MCF 10A (cell line): ENCODE data around the gene PDPN. TPM values are rescaled to one million over a fixed set of nuclear protein-coding genes. Genes with fewer than 3 reads are reported as not detected.

Experiments used
- BruUV-seq: library from RNA; stranded (reverse); fragments of 400-500 nt; replicated peaks from 2 replicates; lab custom pipeline; 2021; lab: Mats Ljungman, UMichigan
- CTCF ChIA-PET: fragments of 300-600 bp; sonication (Branson Sonifier 250); formaldehyde crosslinking; extraction: SDS; loops from one replicate; lab custom pipeline; 2021; ENCODE audit warnings: antibody characterized with exemption, inconsistent platforms; lab: Yijun Ruan, JAX
- POLR2A ChIA-PET: fragments of 300-600, 350-650 bp; sonication (Branson Sonifier 250); formaldehyde crosslinking; extraction: SDS; loops from one replicate; lab custom pipeline; 2020; ENCODE audit warnings: antibody characterized with exemption, inconsistent platforms; lab: Yijun Ruan, JAX
- DNase-seq: peaks from one replicate; pipeline ENCODE4 v3.0.0-alpha.2; 2018; ENCODE audit not compliant: unreplicated experiment
- H3K27ac Mint-ChIP-seq: one replicate; pipeline ENCODE4 v1.8.0; 2022; ENCODE audit warnings: mild to moderate bottlenecking, low read depth, mixed read lengths; ENCODE audit not compliant: unreplicated experiment
- H3K27me3 Mint-ChIP-seq: one replicate; pipeline ENCODE4 v1.8.0; 2022; ENCODE audit warnings: mixed read lengths; ENCODE audit not compliant: insufficient read depth, unreplicated experiment
- H3K36me3 Mint-ChIP-seq: one replicate; pipeline ENCODE4 v1.8.0; 2022; ENCODE audit warnings: mild to moderate bottlenecking, moderate library complexity, mixed read lengths; ENCODE audit not compliant: insufficient read depth, unreplicated experiment
- H3K4me1 Mint-ChIP-seq: one replicate; pipeline ENCODE4 v1.8.0; 2022; ENCODE audit warnings: mixed read lengths; ENCODE audit not compliant: insufficient read depth, unreplicated experiment
- H3K4me3 Mint-ChIP-seq: one replicate; pipeline ENCODE4 v1.8.0; 2022; ENCODE audit warnings: mild to moderate bottlenecking, moderate library complexity, mixed read lengths; ENCODE audit not compliant: unreplicated experiment
- H3K9me3 Mint-ChIP-seq: one replicate; pipeline ENCODE4 v1.8.0; 2022; ENCODE audit warnings: mixed read lengths; ENCODE audit not compliant: unreplicated experiment
- intact Hi-C: fragments of 100-400 bp; cut with micrococcal nuclease; formaldehyde crosslinking; loops from 2 replicates; pipeline ENCODE4 v1.14.1; 2022
- total RNA-seq: library from RNA; stranded (reverse); gene quantifications from 2 replicates; pipeline ENCODE4 v1.2.3, GENCODE V29; 2022
- TF ChIP-seq, protein P1 (sequence below): fragments of 200-600 bp; IDR thresholded peaks from one replicate; pipeline ENCODE4 v1.8.0; 2022; ENCODE audit warnings: antibody characterized with exemption, mild to moderate bottlenecking; ENCODE audit not compliant: unreplicated experiment

The PDPN gene
- total RNA-seq, 1 experiment from 2014 or later: 35.1 TPM

DNA sequence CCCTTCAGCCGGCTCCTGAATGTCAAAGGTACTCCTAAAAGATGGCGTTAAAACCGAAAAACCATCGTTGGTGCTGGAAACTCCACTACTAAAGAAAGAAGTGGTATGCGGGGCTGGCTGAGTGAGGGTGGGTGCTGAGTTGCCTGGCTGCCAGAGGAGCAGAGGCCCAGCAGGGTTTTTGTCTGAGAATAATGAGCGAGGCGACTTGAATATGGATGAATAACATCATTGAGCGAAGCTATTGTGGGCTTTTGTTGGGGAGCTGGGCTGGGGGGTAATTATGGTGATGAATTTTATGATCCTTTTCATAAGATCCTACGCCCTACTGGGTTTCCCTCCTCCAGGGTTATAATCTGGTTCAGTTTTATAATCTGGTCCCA is 2.0 kb downstream of the PDPN start:
- H3K27ac Mint-ChIP-seq: peak overlapping the region; percentile 89
- ChIA-PET POLR2A (interaction anchor here (0.8 to 3.6 kb wide), 6 partner anchors 8 to 78 kb away, joined by 3 to 53 read pairs (median 20); no protein-coding TSS in a partner anchor), CTCF (interaction anchor here (0.6 to 0.7 kb wide), 3 partner anchors 127 to 347 kb away, joined by 3 to 5 read pairs (median 3); no protein-coding TSS in a partner anchor)
- H3K9me3 Mint-ChIP-seq: no peaks in the 10 kb centered on the region
- no TSS peak for BruUV-seq
- H3K27me3 Mint-ChIP-seq: no peaks in the 10 kb centered on the region
- TF ChIP-seq, protein P1, sequence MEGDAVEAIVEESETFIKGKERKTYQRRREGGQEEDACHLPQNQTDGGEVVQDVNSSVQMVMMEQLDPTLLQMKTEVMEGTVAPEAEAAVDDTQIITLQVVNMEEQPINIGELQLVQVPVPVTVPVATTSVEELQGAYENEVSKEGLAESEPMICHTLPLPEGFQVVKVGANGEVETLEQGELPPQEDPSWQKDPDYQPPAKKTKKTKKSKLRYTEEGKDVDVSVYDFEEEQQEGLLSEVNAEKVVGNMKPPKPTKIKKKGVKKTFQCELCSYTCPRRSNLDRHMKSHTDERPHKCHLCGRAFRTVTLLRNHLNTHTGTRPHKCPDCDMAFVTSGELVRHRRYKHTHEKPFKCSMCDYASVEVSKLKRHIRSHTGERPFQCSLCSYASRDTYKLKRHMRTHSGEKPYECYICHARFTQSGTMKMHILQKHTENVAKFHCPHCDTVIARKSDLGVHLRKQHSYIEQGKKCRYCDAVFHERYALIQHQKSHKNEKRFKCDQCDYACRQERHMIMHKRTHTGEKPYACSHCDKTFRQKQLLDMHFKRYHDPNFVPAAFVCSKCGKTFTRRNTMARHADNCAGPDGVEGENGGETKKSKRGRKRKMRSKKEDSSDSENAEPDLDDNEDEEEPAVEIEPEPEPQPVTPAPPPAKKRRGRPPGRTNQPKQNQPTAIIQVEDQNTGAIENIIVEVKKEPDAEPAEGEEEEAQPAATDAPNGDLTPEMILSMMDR: no peak
- intact Hi-C loops: no loop called here
- H3K4me1 Mint-ChIP-seq: peaks cover 27% of the 10 kb centered on the region
- DNase-seq: no peak
- H3K4me3 Mint-ChIP-seq: peak overlapping the region; percentile 85
- H3K36me3 Mint-ChIP-seq: peaks cover 22% of the 10 kb centered on the region

DNA sequence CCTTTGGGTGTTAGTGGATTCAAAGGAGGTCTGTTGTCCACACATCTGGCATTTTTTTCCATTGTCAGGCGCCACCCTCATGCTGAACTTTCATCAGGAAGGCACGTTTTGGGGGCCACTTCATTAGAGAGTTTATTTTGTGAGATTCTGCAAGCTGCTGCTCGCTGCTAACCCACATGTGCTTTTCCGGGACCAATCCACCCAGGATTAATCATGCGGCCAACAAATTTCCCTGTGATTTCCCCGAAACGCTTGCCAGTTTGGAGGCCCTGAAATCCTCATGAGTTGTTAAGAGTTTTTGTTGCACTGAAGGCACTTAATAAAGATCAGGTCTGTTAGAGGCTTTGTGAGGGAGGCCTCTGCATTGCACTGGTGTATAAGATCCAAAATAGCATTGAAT is 2.4 kb downstream of the PDPN start:
- BruUV-seq: no TSS peak
- Mint-ChIP-seq H3K9me3 (no peaks in the 10 kb centered on the region), H3K4me1 (peaks cover 30% of the 10 kb centered on the region), H3K27me3 (no peaks in the 10 kb centered on the region), H3K36me3 (peaks cover 22% of the 10 kb centered on the region), H3K27ac (peak overlapping the region; percentile 89), H3K4me3 (peak overlapping the region; percentile 85)
- intact Hi-C loops: no loop called here
- ChIA-PET CTCF (interaction anchor here (0.6 to 0.7 kb wide), 3 partner anchors 127 to 347 kb away, joined by 3 to 5 read pairs (median 3); no protein-coding TSS in a partner anchor), POLR2A (interaction anchor here (0.8 to 3.6 kb wide), 6 partner anchors 8 to 77 kb away, joined by 3 to 53 read pairs (median 20); no protein-coding TSS in a partner anchor)
- TF ChIP-seq, protein P1: no peak
- no peak for DNase-seq

DNA sequence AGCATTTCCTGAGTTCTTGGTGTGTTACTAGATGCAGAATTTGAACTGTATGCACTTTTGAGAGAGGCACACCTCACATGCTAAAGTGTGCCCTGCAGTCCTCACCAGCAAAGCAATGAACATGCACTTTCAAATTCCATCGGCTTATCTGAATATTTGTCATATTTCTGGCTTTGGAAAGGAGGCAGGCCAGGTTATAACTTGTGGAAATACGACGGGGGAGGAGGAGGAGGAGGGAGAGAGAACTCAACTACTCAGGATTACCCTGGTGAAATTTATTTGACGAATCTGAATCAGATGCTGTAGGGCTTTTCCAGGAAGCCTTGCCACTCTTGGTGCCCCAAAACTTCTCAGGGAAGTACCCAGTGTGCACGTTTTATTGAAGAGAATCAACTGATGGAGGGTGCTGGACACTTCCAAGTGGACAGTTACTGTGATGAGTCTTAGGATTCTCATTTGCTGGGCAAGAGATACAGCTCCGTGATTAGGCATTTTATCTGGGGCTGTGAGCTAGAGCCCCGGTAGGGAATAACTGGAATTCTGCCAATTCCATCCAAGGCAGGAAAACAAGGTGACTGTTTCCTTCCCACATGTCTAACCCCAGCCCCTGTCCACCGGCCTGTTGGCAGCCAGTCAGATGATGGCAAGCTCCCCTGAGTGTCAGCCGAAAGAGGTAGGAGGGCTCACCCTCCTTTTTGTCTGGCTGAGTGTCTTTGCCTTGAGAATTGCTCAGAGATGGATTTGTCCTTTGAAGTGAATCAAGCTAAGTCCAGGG is 3.8 kb downstream of the PDPN start:
- peak; percentile 57 for DNase-seq
- TF ChIP-seq, protein P1: no peak
- peak overlapping the region; percentile 65 for H3K27ac Mint-ChIP-seq
- BruUV-seq: no TSS peak
- no peaks in the 10 kb centered on the region for H3K27me3 Mint-ChIP-seq
- ChIA-PET CTCF (interaction anchor here (1.0 to 3.3 kb wide), 2 partner anchors 13 to 76 kb away, joined by 3 to 14 read pairs; no protein-coding TSS in a partner anchor), POLR2A (interaction anchor here (0.6 to 3.7 kb wide), 12 partner anchors 9 to 170 kb away, joined by 3 to 63 read pairs (median 4); no protein-coding TSS in a partner anchor)
- intact Hi-C loops: no loop called here
- H3K4me1 Mint-ChIP-seq: peaks cover 40% of the 10 kb centered on the region
- H3K9me3 Mint-ChIP-seq: no peaks in the 10 kb centered on the region
- H3K4me3 Mint-ChIP-seq: peak overlapping the region; percentile 63
- peaks cover 30% of the 10 kb centered on the region for H3K36me3 Mint-ChIP-seq
